Esophagus squamous epithelium (tissue), 5 donors: ENCODE measurements around the gene TNIK. TPM values are rescaled to one million over a fixed set of nuclear protein-coding genes. Genes with fewer than 3 reads are reported as not detected.

Experiments used
- DNase-seq: peaks from one replicate; lab custom pipeline; 2025; lab: John Stamatoyannopoulos, UW
- H3K27ac ChIP-seq, 4 donors: fragments of 200-600 bp; sonication (generic); one replicate each; pipeline ENCODE4 v1.5.1; 2016 to 2019; ENCODE audit warnings: mild to moderate bottlenecking in 1 of 4
- H3K27me3 ChIP-seq, 4 donors: fragments of 200-600 bp; sonication (generic); 1 replicate in 3 of 4; 2 replicates in 1 of 4; pipeline versions ENCODE4 v1.5.1 to v1.6.0; 2017 to 2021; ENCODE audit warnings: antibody characterized with exemption in 1 of 4
- H3K36me3 ChIP-seq, 3 donors: fragments of 200-600 bp; sonication (generic); one replicate each; pipeline ENCODE4 v1.5.1; 2016 to 2019
- H3K4me1 ChIP-seq, 3 donors: fragments of 200-600 bp; sonication (generic); one replicate each; pipeline ENCODE4 v1.5.1; 2017 to 2019
- H3K4me3 ChIP-seq, 4 donors: fragments of 200-600 bp; sonication (generic); 1 replicate in 3 of 4; 2 replicates in 1 of 4; pipeline ENCODE4 v1.5.1; 2016 to 2019; ENCODE audit warnings: mild to moderate bottlenecking in 2 of 4, moderate library complexity in 1 of 4
- H3K9me3 ChIP-seq, 3 donors: fragments of 200-600 bp; sonication (generic); one replicate each; pipeline ENCODE4 v1.5.1; 2016 to 2019
- CTCF ChIP-seq, 6 experiments: fragments of 450-650 bp in 4 of 6; fragments of 200-600 bp in 2 of 6; sonication (generic) in 2 of 6; IDR thresholded peaks; one replicate each; pipeline ENCODE4 v1.5.1; 2016 to 2019; ENCODE audit warnings: antibody characterized with exemption in 6 of 6, mild to moderate bottlenecking in 4 of 6, moderate library complexity in 4 of 6
- POLR2A ChIP-seq, 4 donors: fragments of 450-650 bp; IDR thresholded peaks; one replicate each; pipeline ENCODE4 v1.6.1; 2017; ENCODE audit warnings: antibody characterized with exemption in 4 of 4, mild to moderate bottlenecking in 4 of 4, moderate library complexity in 3 of 4
- WGBS, 2 donors: methylation state at CpG; one replicate each; pipeline ENCODE4 v1.1.5; 2018; 5-methylcytosine and 5-hydroxymethylcytosine counted together
- intact Hi-C: fragments of 100-400 bp; cut with DNase I; formaldehyde crosslinking; loops from one replicate; pipeline ENCODE4 v1.15.0; 2022
- total RNA-seq, 4 donors: library from RNA; depleted of rRNA; stranded (reverse); fragments of >200 nt; gene quantifications; one replicate each; pipeline ENCODE4 v1.1.0, GENCODE V29; 2016
- donor health status: DM: yes; HTN: yes; CAD: no.

The TNIK gene
- total RNA-seq, 4 donors from 2014 or later = 2.2 to 11.6 (median 4.7) TPM

- Histone ChIP-seq H3K36me3 (no peaks in the 10 kb centered on the region), H3K9me3 (no peaks in the 10 kb centered on the region), H3K4me3 (no peak overlapping the region), H3K4me1 (peaks cover 0 to 23% (median 0%) of the 10 kb centered on the region in 3 donors), H3K27ac (peak overlapping the region in 1 of 4 donors; percentile 42), H3K27me3 (no peaks in the 10 kb centered on the region)
- WGBS, 2 donors = 74 to 78% methylated on average over 1 of the region's 1 CpG
- TF ChIP-seq POLR2A (IDR thresholded peaks at IDR 0.05) (no peak), CTCF (IDR thresholded peaks at IDR 0.05) (no peak)
- DNase-seq = no peak
- intact Hi-C loops = no loop called here
Observed at GRCh38 chr3:171417137-171417536, 43.1 kb downstream of the TNIK start.

- 81 to 90% methylated on average over 2 of the region's 2 CpGs for WGBS, 2 donors
- intact Hi-C loops = no loop called here
- H3K27me3 ChIP-seq = no peaks in the 10 kb centered on the region
- no peak for TF ChIP-seq CTCF (IDR thresholded peaks at IDR 0.05)
- no peak for TF ChIP-seq POLR2A (IDR thresholded peaks at IDR 0.05)
- H3K4me3 ChIP-seq = no peak overlapping the region
- no peak for DNase-seq
- peaks cover 0 to 23% (median 0%) of the 10 kb centered on the region in 3 donors for H3K4me1 ChIP-seq
- no peak overlapping the region for H3K27ac ChIP-seq
- no peaks in the 10 kb centered on the region for H3K9me3 ChIP-seq
- no peaks in the 10 kb centered on the region for H3K36me3 ChIP-seq
Observed at GRCh38 chr3:171416666-171417065, 43.5 kb downstream of the TNIK start.

- Histone ChIP-seq H3K27ac (no peak overlapping the region), H3K4me3 (no peak overlapping the region), H3K9me3 (no peaks in the 10 kb centered on the region), H3K36me3 (no peaks in the 10 kb centered on the region), H3K27me3 (no peaks in the 10 kb centered on the region), H3K4me1 (peaks cover 0 to 23% (median 0%) of the 10 kb centered on the region in 3 donors)
- intact Hi-C loops = no loop called here
- no peak for DNase-seq
- no peak for TF ChIP-seq POLR2A (IDR thresholded peaks at IDR 0.05)
- no peak for TF ChIP-seq CTCF (IDR thresholded peaks at IDR 0.05)
- WGBS, 2 donors = 74 to 85% methylated on average over 5 of the region's 5 CpGs
Observed at GRCh38 chr3:171416061-171416460, 44.1 kb downstream of the TNIK start.

- H3K9me3 ChIP-seq = no peaks in the 10 kb centered on the region
- no peak overlapping the region for H3K27ac ChIP-seq
- 81% methylated on average over 2 of the region's 2 CpGs for WGBS, 2 donors
- no peaks in the 10 kb centered on the region for H3K27me3 ChIP-seq
- TF ChIP-seq CTCF (IDR thresholded peaks at IDR 0.05) (no peak), POLR2A (IDR thresholded peaks at IDR 0.05) (no peak)
- no peak for DNase-seq
- H3K4me1 ChIP-seq = peaks cover 0 to 23% (median 0%) of the 10 kb centered on the region in 3 donors
- intact Hi-C loops = no loop called here
- no peaks in the 10 kb centered on the region for H3K36me3 ChIP-seq
- no peak overlapping the region for H3K4me3 ChIP-seq
Observed at GRCh38 chr3:171415070-171415469, 45.1 kb downstream of the TNIK start.

- no peak overlapping the region for H3K4me3 ChIP-seq
- TF ChIP-seq POLR2A (IDR thresholded peaks at IDR 0.05) = no peak
- no peak for TF ChIP-seq CTCF (IDR thresholded peaks at IDR 0.05)
- H3K36me3 ChIP-seq = no peaks in the 10 kb centered on the region
- WGBS, 2 donors = 50 to 71% methylated on average over 1 of the region's 1 CpG
- H3K27me3 ChIP-seq = no peaks in the 10 kb centered on the region
- peaks cover 0 to 21% (median 0%) of the 10 kb centered on the region in 3 donors for H3K4me1 ChIP-seq
- intact Hi-C loops = no loop called here
- H3K9me3 ChIP-seq = no peaks in the 10 kb centered on the region
- no peak for DNase-seq
- H3K27ac ChIP-seq = no peak overlapping the region
Observed at GRCh38 chr3:171412473-171412872, 47.7 kb downstream of the TNIK start.
